Upper lobe of left lung (tissue), 6 donors: ENCODE data around the gene TMEM54. TPM values are rescaled to one million over a fixed set of nuclear protein-coding genes. Genes with fewer than 3 reads are reported as not detected.

ENCODE experiments used
- ATAC-seq, 2 donors: fragments of 200-7000 bp; cut with Tn5 transposase; one replicate each; pipeline ENCODE4 v1.9.1; 2022; ENCODE audit warnings: mild to moderate bottlenecking in 2 of 2, moderate library complexity in 2 of 2; ENCODE audit not compliant: low FRiP score in 2 of 2
- DNase-seq, 2 donors: peaks; one replicate each; pipeline ENCODE4 v3.0.0-alpha.2; 2019 to 2020
- H3K27ac ChIP-seq, 4 donors: fragments of 200-600 bp; sonication (generic); one replicate each; pipeline ENCODE4 v1.5.1; 2016 to 2019
- H3K27me3 ChIP-seq, 4 donors: fragments of 200-600 bp; sonication (generic); one replicate each; pipeline ENCODE4 v1.5.1; 2017 to 2019
- H3K36me3 ChIP-seq, 4 donors: fragments of 200-600 bp; sonication (generic); one replicate each; pipeline ENCODE4 v1.5.1; 2016 to 2019
- H3K4me1 ChIP-seq, 4 donors: fragments of 200-600 bp; sonication (generic); one replicate each; pipeline ENCODE4 v1.5.1; 2018 to 2019
- H3K4me3 ChIP-seq, 4 donors: fragments of 200-600 bp; sonication (generic); one replicate each; pipeline ENCODE4 v1.5.1; 2017 to 2019; ENCODE audit warnings: mild to moderate bottlenecking in 2 of 4, moderate library complexity in 1 of 4
- H3K9me3 ChIP-seq, 4 donors: fragments of 200-600 bp; sonication (generic); one replicate each; pipeline ENCODE4 v1.5.1; 2018 to 2019
- CTCF ChIP-seq, 6 experiments: fragments of 450-650 bp in 4 of 6; fragments of 200-600 bp in 2 of 6; sonication (generic) in 2 of 6; IDR thresholded peaks; one replicate each; pipeline ENCODE4 v1.5.1; 2016 to 2019; ENCODE audit warnings: antibody characterized with exemption in 6 of 6
- EP300 ChIP-seq, 4 donors: sonication (generic); formaldehyde crosslinking; IDR thresholded peaks; one replicate each; pipeline ENCODE4 v1.5.1; 2017; ENCODE audit warnings: antibody characterized with exemption in 4 of 4, control low read depth in 2 of 4
- POLR2A ChIP-seq, 4 donors: fragments of 450-650 bp; IDR thresholded peaks; one replicate each; pipeline ENCODE4 v1.5.1; 2016 to 2017; ENCODE audit warnings: antibody characterized with exemption in 4 of 4, mild to moderate bottlenecking in 2 of 4
- POLR2AphosphoS5 ChIP-seq, 2 donors: sonication (generic); formaldehyde crosslinking; IDR thresholded peaks; one replicate each; pipeline ENCODE4 v1.5.1; 2017; ENCODE audit warnings: antibody characterized with exemption in 2 of 2
- WGBS, 2 donors: methylation state at CpG; one replicate each; pipeline ENCODE4 v1.1.5; 2017 to 2018; 5-methylcytosine and 5-hydroxymethylcytosine counted together
- total RNA-seq, 6 donors: library from RNA; depleted of rRNA in 4 of 6; stranded (reverse); fragments of >200 nt in 4 of 6; gene quantifications; one replicate each; pipeline versions ENCODE4 v1.1.0 to v1.2.1, GENCODE V29; 2016 to 2021
- donor health status: DM: no; HTN: no; CAD: no; lungs with moderate emphysema.
- donor health status: DM: no; HTN: yes; CAD: no; lungs with severe emphysema.

Gene TMEM54
- total RNA-seq, 6 donors from 2014 or later = 37.7 to 94.1 (median 58.6) TPM

GRCh38 chr1:32860566-32860965, 40.6 kb downstream of the TMEM54 start:
- peaks cover 3 to 51% (median 19%) of the 10 kb centered on the region in 4 donors for H3K36me3 ChIP-seq
- H3K4me1 ChIP-seq = peaks cover 0 to 6% (median 2%) of the 10 kb centered on the region in 4 donors
- DNase-seq (no peak), ATAC-seq (no peak)
- H3K9me3 ChIP-seq = no peaks in the 10 kb centered on the region
- H3K27me3 ChIP-seq = no peaks in the 10 kb centered on the region
- no peak for TF ChIP-seq POLR2A (IDR thresholded peaks at IDR 0.05)
- TF ChIP-seq CTCF (IDR thresholded peaks at IDR 0.05) = no peak
- TF ChIP-seq POLR2AphosphoS5 (IDR thresholded peaks at IDR 0.05) = no peak
- no peak for TF ChIP-seq EP300 (IDR thresholded peaks at IDR 0.05)
- no peak overlapping the region for H3K4me3 ChIP-seq
- H3K27ac ChIP-seq = no peak overlapping the region

GRCh38 chr1:32859915-32860314, 41.3 kb downstream of the TMEM54 start:
- Histone ChIP-seq H3K9me3 (no peaks in the 10 kb centered on the region), H3K36me3 (peaks cover 4 to 58% (median 22%) of the 10 kb centered on the region in 4 donors), H3K4me3 (no peak overlapping the region), H3K4me1 (peaks cover 0 to 6% (median under 1%) of the 10 kb centered on the region in 4 donors), H3K27me3 (no peaks in the 10 kb centered on the region), H3K27ac (no peak overlapping the region)
- no peak for DNase-seq
- 93 to 95% methylated on average over 2 of the region's 2 CpGs for WGBS, 2 donors
- TF ChIP-seq POLR2AphosphoS5 (IDR thresholded peaks at IDR 0.05) (no peak), CTCF (IDR thresholded peaks at IDR 0.05) (no peak), POLR2A (IDR thresholded peaks at IDR 0.05) (no peak), EP300 (IDR thresholded peaks at IDR 0.05) (no peak)
- ATAC-seq = no peak

GRCh38 chr1:32858791-32859190, 42.4 kb downstream of the TMEM54 start:
- TF ChIP-seq EP300 (IDR thresholded peaks at IDR 0.05) (no peak), POLR2AphosphoS5 (IDR thresholded peaks at IDR 0.05) (no peak), POLR2A (IDR thresholded peaks at IDR 0.05) (no peak), CTCF (IDR thresholded peaks at IDR 0.05) (no peak)
- Histone ChIP-seq H3K27me3 (no peaks in the 10 kb centered on the region), H3K36me3 (peaks cover 15 to 69% (median 24%) of the 10 kb centered on the region in 4 donors), H3K4me3 (no peak overlapping the region), H3K4me1 (peaks cover 0 to 6% (median 0%) of the 10 kb centered on the region in 4 donors), H3K27ac (no peak overlapping the region), H3K9me3 (no peaks in the 10 kb centered on the region)
- WGBS, 2 donors = 93 to 95% methylated on average over 7 of the region's 7 CpGs
- no peak for ATAC-seq
- DNase-seq = no peak

GRCh38 chr1:32858136-32858535, 43.1 kb downstream of the TMEM54 start:
- no peak for DNase-seq
- Histone ChIP-seq H3K27ac (no peak overlapping the region), H3K4me1 (peaks cover 0 to 6% (median 0%) of the 10 kb centered on the region in 4 donors), H3K36me3 (peaks cover 15 to 71% (median 30%) of the 10 kb centered on the region in 4 donors), H3K4me3 (no peak overlapping the region), H3K9me3 (no peaks in the 10 kb centered on the region), H3K27me3 (no peaks in the 10 kb centered on the region)
- WGBS, 2 donors = 95 to 100% methylated on average over 2 of the region's 2 CpGs
- TF ChIP-seq POLR2A (IDR thresholded peaks at IDR 0.05) = no peak
- no peak for TF ChIP-seq EP300 (IDR thresholded peaks at IDR 0.05)
- TF ChIP-seq CTCF (IDR thresholded peaks at IDR 0.05) = no peak
- no peak for TF ChIP-seq POLR2AphosphoS5 (IDR thresholded peaks at IDR 0.05)
- no peak for ATAC-seq

- TF ChIP-seq POLR2A (IDR thresholded peaks at IDR 0.05) (no peak), POLR2AphosphoS5 (IDR thresholded peaks at IDR 0.05) (no peak), CTCF (IDR thresholded peaks at IDR 0.05) (no peak), EP300 (IDR thresholded peaks at IDR 0.05) (no peak)
- H3K4me3 ChIP-seq = no peak overlapping the region
- no peaks in the 10 kb centered on the region for H3K27me3 ChIP-seq
- H3K9me3 ChIP-seq = no peaks in the 10 kb centered on the region
- H3K27ac ChIP-seq = no peak overlapping the region
- H3K36me3 ChIP-seq = peaks cover 15 to 84% (median 38%) of the 10 kb centered on the region in 4 donors
- DNase-seq (no peak), ATAC-seq (no peak)
- WGBS, 2 donors = 91 to 95% methylated on average over 13 of the region's 13 CpGs
- no peaks in the 10 kb centered on the region for H3K4me1 ChIP-seq
These were observed 45.1 kb downstream of the TMEM54 start for GRCh38 chr1:32855861-32856617.
